ENCODE measurements around the gene ZHX3.

Gene ZHX3

DNA sequence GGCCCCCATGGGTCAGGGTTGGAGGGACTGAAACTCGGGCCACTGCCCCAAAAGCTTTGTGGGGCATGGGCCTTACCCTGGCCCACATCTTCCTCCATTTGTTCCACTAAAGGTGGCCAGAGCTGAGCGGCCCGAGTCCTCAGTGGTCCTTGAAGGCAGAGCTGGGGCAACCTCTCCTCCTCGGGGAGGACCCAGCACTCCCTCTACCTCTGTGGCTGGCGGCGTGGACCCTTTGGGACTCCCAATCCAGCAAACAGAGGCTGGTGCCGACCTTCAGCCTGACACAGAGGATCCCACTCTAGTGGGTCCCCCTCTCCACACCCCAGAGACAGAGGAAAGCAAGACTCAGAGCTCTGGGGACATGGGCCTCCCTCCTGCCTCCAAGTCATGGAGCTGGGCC is 32.4 kb upstream of the ZHX3 start:
- Histone ChIP-seq H3K27ac (ENCODE audit: low read depth, low read length) (no peak overlapping the region), H3K23ac (ENCODE audit: low read length) (no peak overlapping the region), H4K8ac (ENCODE audit: low read depth, low read length) (no peak overlapping the region), H3K79me2 (ENCODE audit: control insufficient read depth, insufficient read depth, low read length) (no peaks in the 10 kb centered on the region), H2AK5ac (ENCODE audit: low read length) (no peak overlapping the region), H3K18ac (ENCODE audit: low read length) (no peak overlapping the region), H3K27me3 (ENCODE audit: insufficient read depth, low read length, poor library complexity) (no peaks in the 10 kb centered on the region), H2BK120ac (ENCODE audit: low read depth, low read length) (no peak overlapping the region), H3K4me3 (ENCODE audit: low read length) (no peak overlapping the region), H3K79me1 (ENCODE audit: low read length) (no peaks in the 10 kb centered on the region), H4K5ac (ENCODE audit: low read length) (no peak overlapping the region), H3K36me3 (ENCODE audit: control insufficient read depth, insufficient read depth, low read length) (no peaks in the 10 kb centered on the region), H3K9ac (ENCODE audit: low read length) (no peak overlapping the region), H3K56ac (ENCODE audit: low read length) (no peak overlapping the region), H2BK5ac (ENCODE audit: low read length) (no peak overlapping the region), H3K4me1 (ENCODE audit: control insufficient read depth, low read depth, low read length) (no peaks in the 10 kb centered on the region), H3K4me2 (ENCODE audit: low read length) (no peak overlapping the region), H2BK15ac (replicated peaks; ENCODE audit: low read depth) (no peak overlapping the region), H3K4ac (ENCODE audit: low read depth, low read length) (no peak overlapping the region)
- DNase-seq: no peak
- WGBS (ENCODE audit: extremely low coverage, insufficient coverage, low lambda C conversion rate): no CpG with 5 or more reads among the region's 7 CpGs

DNA sequence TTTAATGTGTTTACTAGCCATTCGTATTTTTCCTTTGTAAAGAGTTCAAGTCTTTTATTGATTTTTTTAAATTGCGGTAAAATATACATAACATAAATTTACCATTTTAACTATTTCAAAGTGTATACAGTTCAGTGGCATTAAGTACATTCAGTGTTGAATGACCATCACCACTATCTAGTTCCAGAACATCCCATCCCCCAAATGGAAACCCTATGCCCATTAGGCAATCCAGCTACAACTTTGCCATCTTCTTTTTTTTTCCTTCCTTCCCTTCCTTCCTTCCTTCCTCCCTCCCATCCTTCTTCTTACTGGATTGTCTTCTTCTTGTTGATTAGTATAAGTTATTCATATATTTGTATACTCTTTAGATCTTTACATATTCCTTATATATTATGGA is 31.7 kb upstream of the ZHX3 start:
- no peaks in the 10 kb centered on the region for H3K4me1 ChIP-seq (ENCODE audit: control insufficient read depth, low read depth, low read length)
- H4K8ac ChIP-seq (ENCODE audit: low read depth, low read length): no peak overlapping the region
- H2BK5ac ChIP-seq (ENCODE audit: low read length): no peak overlapping the region
- H3K4me3 ChIP-seq (ENCODE audit: low read length): no peak overlapping the region
- no peak overlapping the region for H4K5ac ChIP-seq (ENCODE audit: low read length)
- no peak overlapping the region for H2BK120ac ChIP-seq (ENCODE audit: low read depth, low read length)
- H3K79me1 ChIP-seq (ENCODE audit: low read length): no peaks in the 10 kb centered on the region
- no CpG with 5 or more reads among the region's 2 CpGs for WGBS (ENCODE audit: extremely low coverage, insufficient coverage, low lambda C conversion rate)
- no peak overlapping the region for H3K18ac ChIP-seq (ENCODE audit: low read length)
- H2AK5ac ChIP-seq (ENCODE audit: low read length): no peak overlapping the region
- H2BK15ac ChIP-seq (replicated peaks; ENCODE audit: low read depth): no peak overlapping the region
- H3K4ac ChIP-seq (ENCODE audit: low read depth, low read length): no peak overlapping the region
- H3K36me3 ChIP-seq (ENCODE audit: control insufficient read depth, insufficient read depth, low read length): no peaks in the 10 kb centered on the region
- no peaks in the 10 kb centered on the region for H3K79me2 ChIP-seq (ENCODE audit: control insufficient read depth, insufficient read depth, low read length)
- H3K56ac ChIP-seq (ENCODE audit: low read length): no peak overlapping the region
- H3K9ac ChIP-seq (ENCODE audit: low read length): no peak overlapping the region
- no peak overlapping the region for H3K4me2 ChIP-seq (ENCODE audit: low read length)
- no peak for DNase-seq
- H3K27me3 ChIP-seq (ENCODE audit: insufficient read depth, low read length, poor library complexity): no peaks in the 10 kb centered on the region
- no peak overlapping the region for H3K23ac ChIP-seq (ENCODE audit: low read length)
- no peak overlapping the region for H3K27ac ChIP-seq (ENCODE audit: low read depth, low read length)

DNA sequence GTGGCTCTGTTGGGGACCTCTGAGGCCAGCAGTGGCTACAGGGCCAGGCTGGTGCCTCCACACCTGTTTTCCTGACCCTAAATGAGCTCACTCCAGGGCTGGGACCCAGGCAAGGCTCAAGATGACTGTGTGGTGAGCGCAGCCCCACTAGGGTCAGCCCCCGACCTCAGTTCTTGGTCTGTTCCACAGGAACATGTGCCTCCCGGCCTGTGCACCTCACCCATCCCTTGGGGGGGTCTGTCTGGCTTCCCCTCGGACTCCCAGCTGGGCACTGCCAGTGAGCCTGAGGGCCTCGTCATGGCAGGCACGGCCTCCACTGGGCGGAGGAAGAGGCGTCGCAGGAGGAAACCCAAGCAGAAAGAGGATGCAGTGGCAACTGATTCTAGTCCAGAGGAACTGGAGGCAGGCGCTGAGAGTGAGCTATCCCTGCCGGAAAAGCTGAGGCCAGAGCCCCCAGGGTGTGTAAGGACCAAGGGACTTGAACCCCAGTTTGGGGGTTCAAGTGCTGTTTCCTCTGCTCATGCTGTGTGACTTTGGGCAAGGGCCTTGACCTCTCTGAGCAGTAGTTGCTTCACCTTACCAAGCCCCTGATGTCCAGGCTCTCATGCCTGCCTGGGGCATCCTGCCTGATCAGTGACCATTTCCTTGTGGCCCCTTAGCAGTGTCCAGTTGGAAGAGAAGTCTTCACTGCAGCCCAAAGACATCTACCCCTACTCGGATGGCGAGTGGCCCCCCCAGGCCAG is 31.1 kb upstream of the ZHX3 start:
- H3K79me1 ChIP-seq (ENCODE audit: low read length): no peaks in the 10 kb centered on the region
- H2BK15ac ChIP-seq (replicated peaks; ENCODE audit: low read depth): no peak overlapping the region
- no peak overlapping the region for H3K4me2 ChIP-seq (ENCODE audit: low read length)
- H2AK5ac ChIP-seq (ENCODE audit: low read length): no peak overlapping the region
- H3K27ac ChIP-seq (ENCODE audit: low read depth, low read length): no peak overlapping the region
- H3K18ac ChIP-seq (ENCODE audit: low read length): no peak overlapping the region
- no peak for DNase-seq
- no peak overlapping the region for H2BK5ac ChIP-seq (ENCODE audit: low read length)
- no peak overlapping the region for H4K8ac ChIP-seq (ENCODE audit: low read depth, low read length)
- no CpG with 5 or more reads among the region's 13 CpGs for WGBS (ENCODE audit: extremely low coverage, insufficient coverage, low lambda C conversion rate)
- no peak overlapping the region for H4K5ac ChIP-seq (ENCODE audit: low read length)
- H2BK120ac ChIP-seq (ENCODE audit: low read depth, low read length): no peak overlapping the region
- H3K36me3 ChIP-seq (ENCODE audit: control insufficient read depth, insufficient read depth, low read length): no peaks in the 10 kb centered on the region
- H3K56ac ChIP-seq (ENCODE audit: low read length): no peak overlapping the region
- H3K27me3 ChIP-seq (ENCODE audit: insufficient read depth, low read length, poor library complexity): no peaks in the 10 kb centered on the region
- H3K4me1 ChIP-seq (ENCODE audit: control insufficient read depth, low read depth, low read length): no peaks in the 10 kb centered on the region
- H3K79me2 ChIP-seq (ENCODE audit: control insufficient read depth, insufficient read depth, low read length): no peaks in the 10 kb centered on the region
- H3K9ac ChIP-seq (ENCODE audit: low read length): no peak overlapping the region
- no peak overlapping the region for H3K23ac ChIP-seq (ENCODE audit: low read length)
- H3K4me3 ChIP-seq (ENCODE audit: low read length): no peak overlapping the region
- H3K4ac ChIP-seq (ENCODE audit: low read depth, low read length): no peak overlapping the region

DNA sequence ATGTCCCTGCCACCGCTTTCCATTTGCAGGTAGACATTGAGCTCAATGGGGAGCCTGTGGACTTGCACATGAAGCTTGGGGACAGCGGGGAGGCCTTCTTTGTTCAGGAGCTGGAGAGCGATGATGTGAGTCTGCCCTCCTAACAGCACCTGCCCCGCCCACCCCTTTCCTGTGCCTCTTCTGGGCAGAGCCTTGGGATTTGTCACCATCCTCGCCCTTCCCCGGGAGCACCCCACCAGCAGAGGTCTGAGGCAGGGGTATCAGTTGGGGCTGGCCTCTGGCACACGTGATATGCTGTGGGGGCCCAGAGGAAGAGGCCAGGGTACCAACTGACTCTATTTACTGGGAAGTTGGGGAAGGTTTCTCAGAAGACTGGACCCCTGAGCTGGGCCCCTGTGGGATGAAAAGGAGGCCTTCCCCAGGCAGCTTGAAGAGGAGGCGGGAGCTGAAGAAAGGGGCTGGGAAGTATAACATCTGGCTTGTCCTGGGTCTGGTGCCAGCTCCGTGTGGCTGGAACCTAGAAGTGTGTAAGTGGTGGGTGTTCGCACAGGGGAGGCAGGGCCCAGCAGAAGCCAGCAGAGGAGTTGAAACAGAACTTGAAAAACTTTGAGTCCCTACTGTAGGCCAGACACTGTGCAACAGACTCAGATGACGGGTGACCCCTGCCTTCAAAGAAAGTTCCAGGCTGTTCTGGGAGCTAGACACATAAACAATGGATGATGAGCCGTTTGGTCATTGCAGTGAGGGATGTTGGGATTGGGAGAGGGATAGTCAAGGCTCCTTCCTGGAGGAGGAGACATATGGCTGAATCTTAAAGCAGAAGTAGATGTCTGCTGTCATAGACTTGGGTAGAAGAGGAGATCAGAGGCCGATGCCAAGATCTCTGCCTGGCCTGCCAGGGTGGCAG is 30.2 kb upstream of the ZHX3 start:
- Histone ChIP-seq H3K4ac (ENCODE audit: low read depth, low read length) (no peak overlapping the region), H4K5ac (ENCODE audit: low read length) (no peak overlapping the region), H3K36me3 (ENCODE audit: control insufficient read depth, insufficient read depth, low read length) (no peaks in the 10 kb centered on the region), H3K79me1 (ENCODE audit: low read length) (no peaks in the 10 kb centered on the region), H2BK5ac (ENCODE audit: low read length) (no peak overlapping the region), H3K4me2 (ENCODE audit: low read length) (no peak overlapping the region), H3K27me3 (ENCODE audit: insufficient read depth, low read length, poor library complexity) (no peaks in the 10 kb centered on the region), H3K18ac (ENCODE audit: low read length) (no peak overlapping the region), H3K4me1 (ENCODE audit: control insufficient read depth, low read depth, low read length) (no peaks in the 10 kb centered on the region), H3K79me2 (ENCODE audit: control insufficient read depth, insufficient read depth, low read length) (no peaks in the 10 kb centered on the region), H3K4me3 (ENCODE audit: low read length) (no peak overlapping the region), H3K9ac (ENCODE audit: low read length) (no peak overlapping the region), H2BK120ac (ENCODE audit: low read depth, low read length) (no peak overlapping the region), H3K27ac (ENCODE audit: low read depth, low read length) (no peak overlapping the region), H3K56ac (ENCODE audit: low read length) (no peak overlapping the region), H2AK5ac (ENCODE audit: low read length) (no peak overlapping the region), H2BK15ac (replicated peaks; ENCODE audit: low read depth) (no peak overlapping the region), H3K23ac (ENCODE audit: low read length) (no peak overlapping the region), H4K8ac (ENCODE audit: low read depth, low read length) (no peak overlapping the region)
- no peak for DNase-seq
- no CpG with 5 or more reads among the region's 13 CpGs for WGBS (ENCODE audit: extremely low coverage, insufficient coverage, low lambda C conversion rate)

DNA sequence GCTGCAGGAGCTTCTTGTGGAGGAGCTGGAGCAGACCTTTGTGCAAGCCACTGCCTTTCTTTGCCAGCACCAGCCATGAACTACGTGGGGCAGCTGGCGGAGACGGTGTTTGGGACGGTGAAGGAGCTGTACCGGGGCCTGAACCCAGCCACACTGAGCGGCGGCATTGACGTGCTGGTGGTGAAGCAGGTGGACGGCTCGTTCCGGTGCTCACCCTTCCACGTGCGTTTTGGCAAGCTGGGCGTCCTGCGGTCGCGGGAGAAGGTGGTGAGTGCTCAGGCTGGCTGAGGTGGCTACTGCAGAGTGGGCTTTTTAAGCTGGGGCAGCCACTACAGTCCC is 28.2 kb upstream of the ZHX3 start:
- peaks cover 2% of the 10 kb centered on the region for H3K4me1 ChIP-seq (ENCODE audit: control insufficient read depth, low read depth, low read length)
- H3K23ac ChIP-seq (ENCODE audit: low read length): no peak overlapping the region
- no peak overlapping the region for H2BK120ac ChIP-seq (ENCODE audit: low read depth, low read length)
- no peaks in the 10 kb centered on the region for H3K27me3 ChIP-seq (ENCODE audit: insufficient read depth, low read length, poor library complexity)
- H3K56ac ChIP-seq (ENCODE audit: low read length): peak overlapping the region; percentile 34
- H3K4me3 ChIP-seq (ENCODE audit: low read length): no peak overlapping the region
- no CpG with 5 or more reads among the region's 17 CpGs for WGBS (ENCODE audit: extremely low coverage, insufficient coverage, low lambda C conversion rate)
- H3K4ac ChIP-seq (ENCODE audit: low read depth, low read length): no peak overlapping the region
- no peak for DNase-seq
- no peak overlapping the region for H3K9ac ChIP-seq (ENCODE audit: low read length)
- no peak overlapping the region for H3K27ac ChIP-seq (ENCODE audit: low read depth, low read length)
- H3K79me2 ChIP-seq (ENCODE audit: control insufficient read depth, insufficient read depth, low read length): no peaks in the 10 kb centered on the region
- no peak overlapping the region for H2AK5ac ChIP-seq (ENCODE audit: low read length)
- no peaks in the 10 kb centered on the region for H3K79me1 ChIP-seq (ENCODE audit: low read length)
- H2BK5ac ChIP-seq (ENCODE audit: low read length): no peak overlapping the region
- no peak overlapping the region for H3K4me2 ChIP-seq (ENCODE audit: low read length)
- H2BK15ac ChIP-seq (replicated peaks; ENCODE audit: low read depth): no peak overlapping the region
- no peak overlapping the region for H4K5ac ChIP-seq (ENCODE audit: low read length)
- H3K36me3 ChIP-seq (ENCODE audit: control insufficient read depth, insufficient read depth, low read length): no peaks in the 10 kb centered on the region
- no peak overlapping the region for H4K8ac ChIP-seq (ENCODE audit: low read depth, low read length)
- no peak overlapping the region for H3K18ac ChIP-seq (ENCODE audit: low read length)
